Endothelial cell of coronary artery (primary cell): ENCODE data around the gene AP2A1. TPM values are rescaled to one million over a fixed set of nuclear protein-coding genes. Genes with fewer than 3 reads are reported as not detected.

Experiments used
- total RNA-seq: library from RNA; depleted of rRNA; stranded (reverse); fragments of >200 nt; gene quantifications from 2 replicates; pipeline ENCODE4 v1.2.3, GENCODE V29; 2014

Gene AP2A1
- 54.7 and 63.5 TPM in 2 replicates for total RNA-seq

DNA sequence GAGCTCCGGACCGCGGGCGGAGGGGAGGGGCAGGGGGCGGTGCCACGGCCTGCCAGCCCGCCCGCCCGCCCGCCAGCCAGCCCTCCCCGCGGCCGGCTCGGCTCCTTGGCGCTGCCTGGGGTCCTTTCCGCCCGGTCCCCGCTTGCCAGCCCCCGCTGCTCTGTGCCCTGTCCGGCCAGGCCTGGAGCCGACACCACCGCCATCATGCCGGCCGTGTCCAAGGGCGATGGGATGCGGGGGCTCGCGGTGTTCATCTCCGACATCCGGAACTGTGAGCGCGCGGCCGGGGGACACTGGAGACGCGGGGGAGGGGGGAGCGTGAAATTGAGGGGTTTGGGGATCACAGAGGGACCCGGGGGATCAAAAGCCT is at the start of gene AP2A1:
AP2A1 (plus strand) TSS at position 72 of the 370 bp plus-strand sequence; CDS start at position 205, 133 bp downstream.

GRCh38 chr19:49763230-49763629 is 3.6 kb upstream of the AP2A1 start, which contains the start of gene TSKS:
Gene TSKS (minus strand): TSS chr19:49763306. CDS start chr19:49763247, 59 bp downstream.

DNA sequence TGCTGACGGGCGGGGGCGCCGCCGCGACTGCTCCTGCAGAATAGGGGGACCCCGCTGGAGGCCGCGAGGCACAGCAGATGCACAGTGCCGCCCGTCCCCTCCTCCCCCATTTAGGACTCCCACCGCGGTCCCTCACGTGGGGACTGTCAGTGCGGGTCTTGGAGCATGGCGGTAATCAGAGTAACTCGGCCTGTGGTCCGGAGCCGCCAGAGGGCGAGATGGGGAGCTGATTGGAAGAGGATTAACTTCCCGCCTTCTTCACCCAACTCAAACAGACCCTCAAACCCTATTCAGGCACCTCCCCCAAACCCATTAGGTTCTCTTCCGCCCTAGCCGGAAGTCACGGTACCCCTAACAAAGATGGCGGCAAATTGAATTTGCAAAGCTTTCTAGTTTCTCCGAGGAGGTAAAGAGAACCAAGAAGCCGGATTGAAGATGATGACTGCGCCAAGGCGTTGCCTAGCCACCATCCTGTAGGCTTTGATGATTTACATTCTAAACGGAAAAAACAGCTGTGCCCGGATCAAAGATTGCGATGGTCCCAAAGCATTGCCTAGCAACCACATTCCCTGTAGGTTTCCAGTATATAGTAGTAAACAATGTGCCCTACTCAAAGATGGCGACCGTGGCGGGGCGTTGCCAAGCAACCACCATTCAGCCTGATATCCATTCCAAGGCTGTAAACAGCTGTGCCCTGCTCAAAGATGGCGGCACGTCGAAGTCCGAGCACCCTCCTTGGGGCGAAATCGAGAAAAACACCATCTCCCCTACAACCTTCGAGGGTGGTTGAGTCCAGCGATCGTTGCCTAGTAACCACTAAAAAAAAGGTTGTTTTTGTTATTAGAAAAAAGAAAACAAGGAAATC is 46.4 kb downstream of the AP2A1 start, which contains the start of gene FUZ:
FUZ (minus strand) TSS at position 296 of the 865 bp plus-strand sequence; CDS start at position 110, 186 bp downstream.

DNA sequence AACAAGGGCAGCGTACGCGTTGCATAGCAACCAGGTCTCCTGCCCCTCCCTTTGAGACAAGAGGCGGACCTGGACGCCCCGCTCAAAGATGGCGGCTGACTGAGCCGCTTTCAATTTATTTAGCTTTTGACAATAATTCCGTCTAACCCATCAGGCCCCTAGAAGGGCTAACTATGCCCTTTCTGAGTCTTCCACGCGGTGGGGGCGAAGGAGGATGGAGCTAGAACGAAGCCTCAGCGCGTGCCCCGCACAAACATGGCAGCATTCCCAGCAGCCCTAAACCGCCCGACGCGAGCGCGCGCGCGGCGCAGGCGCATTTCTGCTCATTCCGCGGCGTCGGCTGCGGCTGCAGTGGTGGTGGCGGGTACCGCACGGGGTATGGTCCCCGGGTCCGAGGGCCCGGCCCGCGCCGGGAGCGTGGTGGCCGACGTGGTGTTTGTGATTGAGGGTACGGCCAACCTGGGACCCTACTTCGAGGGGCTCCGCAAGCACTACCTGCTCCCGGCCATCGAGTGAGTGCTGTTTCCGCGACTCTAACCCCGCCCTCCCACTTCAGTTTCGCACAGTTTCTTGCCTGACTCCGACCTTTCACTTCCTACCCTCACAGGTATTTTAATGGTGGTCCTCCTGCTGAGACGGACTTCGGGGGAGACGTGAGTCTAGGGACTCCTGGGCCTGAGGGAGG is 51.3 kb downstream of the AP2A1 start, which contains the start of gene MED25:
MED25 (plus strand) TSS at position 326 of the 685 bp plus-strand sequence; CDS start at position 379, 53 bp downstream.

GRCh38 chr19:49850487-49851342 is 83.9 kb downstream of the AP2A1 start, which contains the start of gene PTOV1:
Gene PTOV1 (plus strand): TSS chr19:49851159.

Other genes with a start within 250 kb of the AP2A1 start
- gene RCN3, start 239.0 kb upstream of the AP2A1 start, total RNA-seq, result 119 and 156 TPM in 2 replicates
- gene NOSIP, start 186.4 kb upstream of the AP2A1 start, total RNA-seq, result 128 and 141 TPM in 2 replicates
- 1.4 and 4.2 TPM in 2 replicates for gene PRRG2, start 185.7 kb upstream of the AP2A1 start, total RNA-seq
- 1.8 and 3.6 TPM in 2 replicates for gene PRR12, start 175.8 kb upstream of the AP2A1 start, total RNA-seq
- 26.4 and 63.0 TPM in 2 replicates for gene RRAS, start 126.9 kb upstream of the AP2A1 start, total RNA-seq
- 10.0 and 14.0 TPM in 2 replicates for gene SCAF1, start 124.8 kb upstream of the AP2A1 start, total RNA-seq
- gene IRF3, start 101.1 kb upstream of the AP2A1 start, total RNA-seq, result 53.0 and 68.9 TPM in 2 replicates
- 5.4 and 6.0 TPM in 2 replicates for gene BCL2L12, start 101.1 kb upstream of the AP2A1 start, total RNA-seq
- gene PRMT1, start 89.7 kb upstream of the AP2A1 start, total RNA-seq, result 484 and 610 TPM in 2 replicates
- 0.47 and 0.54 TPM in 2 replicates for gene ADM5, start 77.4 kb upstream of the AP2A1 start, total RNA-seq
- 15.3 and 16.9 TPM in 2 replicates for gene CPT1C, start 75.9 kb upstream of the AP2A1 start, total RNA-seq
- 0.09 TPM in 1 of 2 replicates, not detected in the other for gene TSKS, start 3.7 kb upstream of the AP2A1 start, total RNA-seq
- 13.9 and 25.0 TPM in 2 replicates for gene FUZ, start 46.3 kb downstream of the AP2A1 start, total RNA-seq
- gene MED25, start 51.3 kb downstream of the AP2A1 start, total RNA-seq, result 11.9 and 15.3 TPM in 2 replicates
- 54.4 and 80.2 TPM in 2 replicates for gene PTOV1, start 84.2 kb downstream of the AP2A1 start, total RNA-seq
- gene PNKP, start 100.6 kb downstream of the AP2A1 start, total RNA-seq, result 36.7 and 47.2 TPM in 2 replicates
- 7.6 and 9.1 TPM in 2 replicates for gene AKT1S1, start 110.4 kb downstream of the AP2A1 start, total RNA-seq
- 4.7 and 5.1 TPM in 2 replicates for gene TBC1D17, start 110.7 kb downstream of the AP2A1 start, total RNA-seq
- 3.2 and 3.5 TPM in 2 replicates for gene IL4I1, start 129.9 kb downstream of the AP2A1 start, total RNA-seq
- gene ATF5, start 162.2 kb downstream of the AP2A1 start, total RNA-seq, result 2.7 and 4.0 TPM in 2 replicates
- 27.9 and 28.4 TPM in 2 replicates for gene NUP62, start 162.5 kb downstream of the AP2A1 start, total RNA-seq
- 0.09 TPM in 1 of 2 replicates, not detected in the other for gene SIGLEC11, start 194.2 kb downstream of the AP2A1 start, total RNA-seq